H1 (cell line): ENCODE data around the gene ECI1. TPM values are rescaled to one million over a fixed set of nuclear protein-coding genes. Genes with fewer than 3 reads are reported as not detected.
A peak's percentile ranks its signal among the peaks of the same experiment; 100 is the strongest.

Experiments
- CTCF ChIA-PET: fragments of 300-600 bp; sonication (Branson Sonifier 250); formaldehyde crosslinking; loops from one replicate; lab custom pipeline; 2021; ENCODE audit not compliant: partially characterized antibody; lab: Charles Lee
- POLR2A ChIA-PET: fragments of 300-600 bp; sonication (Branson Sonifier 250); formaldehyde crosslinking; loops from one replicate; lab custom pipeline; 2021; ENCODE audit warnings: inconsistent platforms; ENCODE audit not compliant: partially characterized antibody; lab: Charles Lee
- DNase-seq, 2 experiments: peaks; one replicate each; pipeline versions ENCODE4 v3.0.0 to v3.0.0-alpha.2; 2010 to 2022; ENCODE audit warnings: low spot score in 2 of 2, low read depth in 1 of 2, mixed read lengths in 1 of 2
- FAIRE-seq: peaks from 2 replicates; lab custom pipeline; 2011; peaks lifted over from hg19 to GRCh38; lab: Jason Lieb, UNC
- H2AFZ ChIP-seq: 2 replicates; pipeline ENCODE4 v1.8.1; 2012; ENCODE audit warnings: low read length, inconsistent platforms
- H2AK5ac ChIP-seq: 2 replicates; pipeline ENCODE4 v1.6.1; 2013; ENCODE audit warnings: low read depth, low read length
- H2BK120ac ChIP-seq: replicated peaks from 2 replicates; pipeline ENCODE3; 2013; ENCODE audit warnings: low read depth, low read length, inconsistent platforms
- H2BK12ac ChIP-seq: 2 replicates; pipeline ENCODE4 v1.6.1; 2013; ENCODE audit warnings: low read depth, low read length
- H2BK15ac ChIP-seq: 2 replicates; pipeline ENCODE4 v1.6.1; 2013; ENCODE audit warnings: low read length
- H2BK20ac ChIP-seq: 2 replicates; pipeline ENCODE4 v1.6.1; 2013; ENCODE audit warnings: low read length
- H2BK5ac ChIP-seq: 2 replicates; pipeline ENCODE4 v1.6.1; 2013; ENCODE audit warnings: low read depth, low read length
- H3K14ac ChIP-seq: 2 replicates; pipeline ENCODE4 v1.6.1; 2013; ENCODE audit warnings: inconsistent platforms; ENCODE audit not compliant: insufficient read length
- H3K18ac ChIP-seq: 2 replicates; pipeline ENCODE4 v1.6.1; 2013; ENCODE audit warnings: low read length; ENCODE audit errors: extremely low read depth
- H3K23ac ChIP-seq: 2 replicates; pipeline ENCODE4 v1.6.1; 2013; ENCODE audit warnings: inconsistent platforms; ENCODE audit not compliant: insufficient read length
- H3K23me2 ChIP-seq: 2 replicates; pipeline ENCODE4 v1.6.1; 2013; ENCODE audit warnings: low read depth, low read length
- H3K27ac ChIP-seq: 2 replicates; pipeline ENCODE4 v1.6.1; 2011; ENCODE audit warnings: low read depth, low read length, inconsistent platforms
- H3K27me3 ChIP-seq, 4 experiments: replicated peaks in 1 of 4; 1 replicate in 1 of 4; 2 replicates in 3 of 4; pipeline versions ENCODE4 v1.6.1 to v1.8.1; 2011 to 2013; ENCODE audit warnings: low read length in 3 of 4, mild to moderate bottlenecking in 3 of 4, inconsistent platforms in 2 of 4, mixed read lengths in 2 of 4, moderate library complexity in 1 of 4; ENCODE audit not compliant: control insufficient read depth in 3 of 4, insufficient read depth in 3 of 4; ENCODE audit errors: extremely low read depth in 1 of 4
- H3K36me3 ChIP-seq, 4 experiments: 2 replicates each; pipeline versions ENCODE4 v1.6.1 to v1.8.1; 2011 to 2013; ENCODE audit warnings: mild to moderate bottlenecking in 4 of 4, low read length in 3 of 4, moderate library complexity in 2 of 4, control low read depth in 1 of 4, inconsistent platforms in 1 of 4; ENCODE audit not compliant: insufficient read depth in 4 of 4, control insufficient read depth in 2 of 4
- H3K4ac ChIP-seq: replicated peaks from 2 replicates; pipeline ENCODE3; 2013; ENCODE audit warnings: low read length, low read depth, mixed read lengths, inconsistent platforms; ENCODE audit not compliant: insufficient read length
- H3K4me1 ChIP-seq, 4 experiments: replicated peaks in 1 of 4; 1 replicate in 1 of 4; 2 replicates in 3 of 4; pipeline versions ENCODE4 v1.6.1 to v1.8.1; 2011 to 2013; ENCODE audit warnings: low read length in 3 of 4, inconsistent platforms in 2 of 4, mixed read lengths in 1 of 4; ENCODE audit not compliant: insufficient read depth in 4 of 4, control insufficient read depth in 3 of 4
- H3K4me2 ChIP-seq, 2 experiments: 2 replicates each; pipeline versions ENCODE4 v1.6.1 to v1.8.1; 2011 to 2013; ENCODE audit warnings: low read depth in 2 of 2, low read length in 2 of 2, control low read depth in 1 of 2, inconsistent platforms in 1 of 2, mild to moderate bottlenecking in 1 of 2; ENCODE audit not compliant: insufficient read depth in 1 of 2
- H3K4me3 ChIP-seq, 4 experiments: fragments of 200-600, 300-600 bp in 1 of 4; sonication (generic), shearing (Covaris generic), sonication (Bioruptor Twin) in 1 of 4; 2 replicates each; pipeline versions ENCODE4 v1.5.1 to v1.8.1; 2011 to 2016; ENCODE audit warnings: low read length in 4 of 4, low read depth in 3 of 4, control low read depth in 2 of 4, inconsistent platforms in 2 of 4, mild to moderate bottlenecking in 2 of 4, mixed read lengths in 1 of 4, moderate library complexity in 1 of 4; ENCODE audit not compliant: insufficient read depth in 2 of 4; ENCODE audit errors: extremely low read depth in 1 of 4
- H3K56ac ChIP-seq: replicated peaks from 2 replicates; pipeline ENCODE3; 2013; ENCODE audit warnings: low read depth, mild to moderate bottlenecking, mixed read lengths, low read length, inconsistent platforms; ENCODE audit not compliant: insufficient read length
- H3K79me1 ChIP-seq: 2 replicates; pipeline ENCODE4 v1.6.1; 2013; ENCODE audit warnings: low read depth, low read length, control low read depth
- H3K79me2 ChIP-seq, 2 experiments: 2 replicates each; pipeline versions ENCODE4 v1.6.1 to v1.8.1; 2012 to 2013; ENCODE audit warnings: low read length in 2 of 2, mild to moderate bottlenecking in 2 of 2, inconsistent platforms in 1 of 2; ENCODE audit not compliant: insufficient read depth in 2 of 2, control insufficient read depth in 1 of 2
- H3K9ac ChIP-seq, 4 experiments: replicated peaks in 1 of 4; 1 replicate in 1 of 4; 2 replicates in 3 of 4; pipeline versions ENCODE4 v1.6.1 to v1.8.1; 2011 to 2013; ENCODE audit warnings: low read depth in 3 of 4, low read length in 3 of 4, control low read depth in 2 of 4, mild to moderate bottlenecking in 2 of 4, moderate library complexity in 2 of 4, inconsistent platforms in 1 of 4; ENCODE audit errors: extremely low read depth in 1 of 4
- H3K9me3 ChIP-seq, 2 experiments: 2 replicates each; pipeline versions ENCODE4 v1.6.1 to v1.8.1; 2012 to 2013; ENCODE audit warnings: mild to moderate bottlenecking in 2 of 2, moderate library complexity in 2 of 2, control low read depth in 1 of 2, inconsistent platforms in 1 of 2, low read depth in 1 of 2, low read length in 1 of 2, mixed read lengths in 1 of 2; ENCODE audit not compliant: insufficient read depth in 2 of 2
- H4K20me1 ChIP-seq, 2 experiments: replicated peaks in 1 of 2; 2 replicates each; pipeline versions ENCODE3 to v1.8.1; 2011 to 2013; ENCODE audit warnings: inconsistent platforms in 2 of 2, low read length in 2 of 2, mild to moderate bottlenecking in 1 of 2; ENCODE audit not compliant: insufficient read depth in 2 of 2, control insufficient read depth in 1 of 2
- H4K5ac ChIP-seq: 2 replicates; pipeline ENCODE4 v1.6.1; 2013; ENCODE audit warnings: low read length, low read depth, mixed read lengths, inconsistent platforms; ENCODE audit not compliant: insufficient read length
- H4K8ac ChIP-seq: 2 replicates; pipeline ENCODE4 v1.8.0; 2013; ENCODE audit warnings: mild to moderate bottlenecking, moderate library complexity, low read length, inconsistent platforms; ENCODE audit not compliant: insufficient read depth; ENCODE audit errors: extremely low read depth
- H4K91ac ChIP-seq: replicated peaks from 2 replicates; pipeline ENCODE3; 2013; ENCODE audit warnings: low read length, mixed read lengths, inconsistent platforms; ENCODE audit not compliant: insufficient read length
- TBP ChIP-seq: IDR thresholded peaks from 2 replicates; pipeline ENCODE4 v1.6.1; 2011; ENCODE audit warnings: low read depth, low read length, improper control_type of control experiment
- WGBS, 2 experiments: shearing (Covaris generic) in 1 of 2; methylation state at CpG; one replicate each; pipeline versions ENCODE4 v1.1.6 to v1.1.7; 2013 to 2015; ENCODE audit warnings: low lambda C conversion rate in 2 of 2, mixed read lengths in 2 of 2, inconsistent platforms in 1 of 2, low coverage in 1 of 2, missing lambda C conversion rate in 1 of 2; ENCODE audit not compliant: insufficient replicate concordance in 2 of 2, insufficient coverage in 1 of 2, insufficient read length in 1 of 2; ENCODE audit errors: extremely low coverage in 1 of 2, missing lambda C conversion rate in 1 of 2; 5-methylcytosine and 5-hydroxymethylcytosine counted together
- polyA plus RNA-seq, 7 experiments: library from polyadenylated mRNA; depleted of rRNA in 3 of 7; stranded (reverse) in 5 of 7; unstranded in 2 of 7; fragments of >200 nt in 5 of 7; fragments of 200-250 nt in 2 of 7; gene quantifications; 1 replicate in 5 of 7; 2 replicates in 1 of 7; 4 replicates in 1 of 7; pipeline versions ENCODE4 v1.2.1 to v1.2.3, GENCODE V29; 2011 to 2013; ENCODE audit warnings: missing spikeins in 2 of 7, mixed read lengths in 2 of 7
- total RNA-seq: library from RNA; stranded (reverse); fragmentation: NEBNext Ultra II Directional; extraction: Animal tissue kit (Norgen Biotek cat#: 25700); gene quantifications from 2 replicates; pipeline ENCODE4 v1.2.1, GENCODE V29; 2021
- TF ChIP-seq, protein P1 (sequence below), 3 experiments: IDR thresholded peaks; 1 replicate in 2 of 3; 2 replicates in 1 of 3; pipeline versions ENCODE4 v1.5.1 to v1.6.1; 2011; ENCODE audit warnings: low read length in 3 of 3, mild to moderate bottlenecking in 3 of 3, inconsistent platforms in 2 of 3, low read depth in 1 of 3, moderate library complexity in 1 of 3; ENCODE audit not compliant: insufficient read depth in 1 of 3; ENCODE audit errors: control extremely low read depth in 1 of 3
- TF ChIP-seq, protein P2 (sequence below): IDR thresholded peaks from 2 replicates; pipeline ENCODE4 v1.6.1; 2012; ENCODE audit warnings: inconsistent platforms

Gene ECI1
- total and polyA plus RNA-seq, 2 of the 8 experiments (the other 6 are each of a cell fraction or from before 2014, with no cell fraction given): 79.5 to 151 TPM

DNA sequence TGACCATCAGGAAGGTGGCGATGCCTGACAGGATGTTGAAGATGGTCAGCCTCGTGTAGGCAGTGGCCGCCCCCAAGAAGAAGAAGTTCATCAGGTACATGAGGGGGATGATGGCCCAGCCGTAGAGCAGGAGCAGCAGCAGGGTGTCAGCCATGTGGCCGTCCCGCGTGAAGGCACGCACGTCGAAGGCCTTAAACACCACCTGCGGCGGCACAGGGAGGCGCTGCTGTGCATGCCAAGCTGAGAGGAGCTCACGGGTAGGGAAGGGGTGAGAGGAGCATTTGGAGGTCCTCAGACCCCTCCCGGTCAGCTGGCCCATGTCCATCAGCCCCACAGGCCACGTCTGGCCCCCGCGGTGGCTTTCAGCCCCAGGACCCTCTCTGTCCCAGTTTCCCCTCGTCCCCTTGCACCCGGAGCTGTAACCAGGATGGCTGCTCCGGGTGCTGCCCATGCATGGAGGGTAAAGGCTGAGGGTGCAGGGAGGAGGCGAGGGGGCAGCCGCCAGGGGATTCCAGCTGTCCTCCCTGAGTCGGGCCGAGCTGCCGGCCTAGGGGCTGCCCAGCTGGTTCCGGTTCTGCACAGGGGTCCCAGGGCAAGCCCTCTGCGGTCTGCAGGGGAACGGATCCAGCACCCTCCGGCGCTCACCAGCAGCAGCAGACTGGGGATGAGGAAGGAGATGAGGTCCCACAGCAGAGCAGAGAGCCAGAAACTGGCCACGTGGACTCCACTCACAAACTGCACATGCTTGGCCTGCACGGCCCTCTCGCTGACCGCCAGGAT is 33.6 kb upstream of the ECI1 start:
- CTCF ChIA-PET: interaction anchor here (0.6 to 1.4 kb wide), 4 partner anchors 33 to 215 kb away, joined by 3 to 5 read pairs (median 4); no protein-coding TSS in a partner anchor
- H4K91ac ChIP-seq: no peak overlapping the region
- no peak for DNase-seq

More for the DNA sequence above, 33.6 kb upstream of the ECI1 start:
- H2BK5ac ChIP-seq: no peak overlapping the region; the same call in 1 of the 2 replicates
- H3K23me2 ChIP-seq: no peaks in the 10 kb centered on the region
- H3K4me2 ChIP-seq: no peak overlapping the region
- H3K27me3 ChIP-seq: no peaks in the 10 kb centered on the region
- no peak for FAIRE-seq
- no peaks in the 10 kb centered on the region for H4K20me1 ChIP-seq
- no peak overlapping the region for H2BK120ac ChIP-seq
- no peaks in the 10 kb centered on the region for H3K79me1 ChIP-seq
- no peak overlapping the region for H2BK15ac ChIP-seq
- H3K9ac ChIP-seq: no peak overlapping the region
- H3K79me2 ChIP-seq: no peaks in the 10 kb centered on the region
- no peak overlapping the region; the same call in 1 of the 2 replicates for H4K8ac ChIP-seq
- no peak overlapping the region for H3K56ac ChIP-seq
- H3K36me3 ChIP-seq: no peaks in the 10 kb centered on the region
- H3K14ac ChIP-seq: no peak overlapping the region
- no peak overlapping the region for H2BK20ac ChIP-seq
- H4K5ac ChIP-seq: no peak overlapping the region
- POLR2A ChIA-PET: interaction anchor here (0.7 to 1.4 kb wide), 3 partner anchors 17 to 155 kb away, joined by 3 to 4 read pairs (median 4); partner anchors contain the start of gene ECI1
- H3K23ac ChIP-seq: no peak overlapping the region
- TF ChIP-seq, protein P1, sequence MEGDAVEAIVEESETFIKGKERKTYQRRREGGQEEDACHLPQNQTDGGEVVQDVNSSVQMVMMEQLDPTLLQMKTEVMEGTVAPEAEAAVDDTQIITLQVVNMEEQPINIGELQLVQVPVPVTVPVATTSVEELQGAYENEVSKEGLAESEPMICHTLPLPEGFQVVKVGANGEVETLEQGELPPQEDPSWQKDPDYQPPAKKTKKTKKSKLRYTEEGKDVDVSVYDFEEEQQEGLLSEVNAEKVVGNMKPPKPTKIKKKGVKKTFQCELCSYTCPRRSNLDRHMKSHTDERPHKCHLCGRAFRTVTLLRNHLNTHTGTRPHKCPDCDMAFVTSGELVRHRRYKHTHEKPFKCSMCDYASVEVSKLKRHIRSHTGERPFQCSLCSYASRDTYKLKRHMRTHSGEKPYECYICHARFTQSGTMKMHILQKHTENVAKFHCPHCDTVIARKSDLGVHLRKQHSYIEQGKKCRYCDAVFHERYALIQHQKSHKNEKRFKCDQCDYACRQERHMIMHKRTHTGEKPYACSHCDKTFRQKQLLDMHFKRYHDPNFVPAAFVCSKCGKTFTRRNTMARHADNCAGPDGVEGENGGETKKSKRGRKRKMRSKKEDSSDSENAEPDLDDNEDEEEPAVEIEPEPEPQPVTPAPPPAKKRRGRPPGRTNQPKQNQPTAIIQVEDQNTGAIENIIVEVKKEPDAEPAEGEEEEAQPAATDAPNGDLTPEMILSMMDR (IDR thresholded peaks at IDR 0.05; ENCODE audit: control extremely low read depth in 1 of 3, insufficient read depth in 1 of 3, low read depth in 1 of 3, low read length in 3 of 3): peak in 2 of 3 experiments; percentile 14 to 17; a peak in 2 of 4 replicates
- no peak for TF ChIP-seq TBP
- TF ChIP-seq, protein P2, sequence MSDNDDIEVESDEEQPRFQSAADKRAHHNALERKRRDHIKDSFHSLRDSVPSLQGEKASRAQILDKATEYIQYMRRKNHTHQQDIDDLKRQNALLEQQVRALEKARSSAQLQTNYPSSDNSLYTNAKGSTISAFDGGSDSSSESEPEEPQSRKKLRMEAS: peak; percentile 81
- no peak overlapping the region for H2AK5ac ChIP-seq
- no peak overlapping the region for H3K4me3 ChIP-seq
- no peak overlapping the region for H3K27ac ChIP-seq
- no peaks in the 10 kb centered on the region; a peak in 1 of 7 replicates for H3K4me1 ChIP-seq
- WGBS, 2 experiments: 95% methylated on average over 34 of the region's 35 CpGs; no CpG with 5 or more reads in 1 of the 2 experiments
- no peak overlapping the region for H3K18ac ChIP-seq
- no peak overlapping the region; the same call in 1 of the 2 replicates for H2BK12ac ChIP-seq
- no peak overlapping the region for H2AFZ ChIP-seq
- H3K4ac ChIP-seq: no peak overlapping the region
- H3K9me3 ChIP-seq: no peaks in the 10 kb centered on the region
